Aorta (tissue), 5 donors: ENCODE data around the gene USP49. TPM values are rescaled to one million over a fixed set of nuclear protein-coding genes. Genes with fewer than 3 reads are reported as not detected.

Experiments
- ATAC-seq: fragments of 200-7000 bp; cut with Tn5 transposase; one replicate; pipeline ENCODE4 v1.9.1; 2022; ENCODE audit warnings: moderate library complexity; ENCODE audit not compliant: low FRiP score
- DNase-seq, 2 donors: peaks; one replicate each; pipeline ENCODE4 v3.0.0-alpha.2; 2020
- H3K27ac ChIP-seq, 2 donors: one replicate each; pipeline ENCODE4 v1.5.1; 2013; ENCODE audit warnings: low read length in 2 of 2, mild to moderate bottlenecking in 2 of 2, moderate library complexity in 2 of 2, control low read depth in 1 of 2, inconsistent platforms in 1 of 2, low read depth in 1 of 2
- H3K27me3 ChIP-seq, 2 donors: one replicate each; pipeline ENCODE4 v1.6.1; 2013; ENCODE audit warnings: control low read depth in 1 of 2, low read length in 1 of 2, mild to moderate bottlenecking in 1 of 2, moderate library complexity in 1 of 2; ENCODE audit not compliant: insufficient read depth in 2 of 2, control insufficient read depth in 1 of 2
- H3K36me3 ChIP-seq, 2 donors: one replicate each; pipeline ENCODE4 v1.6.1; 2013; ENCODE audit warnings: control low read depth in 1 of 2, low read length in 1 of 2, mild to moderate bottlenecking in 1 of 2; ENCODE audit not compliant: insufficient read depth in 2 of 2, control insufficient read depth in 1 of 2
- H3K4me1 ChIP-seq, 2 donors: one replicate each; pipeline ENCODE4 v1.6.1; 2013; ENCODE audit warnings: low read length in 2 of 2, control low read depth in 1 of 2, mild to moderate bottlenecking in 1 of 2, moderate library complexity in 1 of 2; ENCODE audit not compliant: insufficient read depth in 2 of 2, control insufficient read depth in 1 of 2
- H3K4me3 ChIP-seq, 2 donors: one replicate each; pipeline ENCODE4 v1.5.1; 2013; ENCODE audit warnings: low read length in 2 of 2, control low read depth in 1 of 2, mild to moderate bottlenecking in 1 of 2
- H3K9me3 ChIP-seq: one replicate; pipeline ENCODE4 v1.6.1; 2013; ENCODE audit warnings: mild to moderate bottlenecking, low read length; ENCODE audit not compliant: control insufficient read depth
- WGBS, 2 donors: extraction: QIAGEN DNeasy Blood & Tissue Kit; methylation state at CpG; one replicate each; pipeline ENCODE4 v1.1.7; 2013; 5-methylcytosine and 5-hydroxymethylcytosine counted together
- intact Hi-C, 2 donors: fragments of 100-400 bp; cut with DNase I; formaldehyde crosslinking; loops; one replicate each; pipeline versions ENCODE4 v1.14.2 to v1.15.0; 2022
- polyA plus RNA-seq, 2 donors: library from polyadenylated mRNA; stranded (reverse); fragments of 200-250 nt; gene quantifications; one replicate each; pipeline ENCODE4 v1.2.3, GENCODE V29; 2013
- total RNA-seq, 2 donors: library from RNA; stranded (reverse); fragmentation: NEBNext Ultra II Directional; extraction: Animal tissue kit (Norgen Biotek cat#: 25700); gene quantifications; one replicate each; pipeline ENCODE4 v1.2.1, GENCODE V29; 2021
- donor health status: healthy with polysubstance abuse.
- donor health status: Bipolar disorder and iron deficiency.
- donor health status: DM: no; HTN: no; CAD: no.
- donor health status: DM: no; HTN: no; CAD: no.
- donor health status: DM: yes; HTN: yes; CAD: no.

Gene USP49
- total and polyA plus RNA-seq, 4 donors, result 1.3 to 5.3 (median 1.9) TPM

DNA sequence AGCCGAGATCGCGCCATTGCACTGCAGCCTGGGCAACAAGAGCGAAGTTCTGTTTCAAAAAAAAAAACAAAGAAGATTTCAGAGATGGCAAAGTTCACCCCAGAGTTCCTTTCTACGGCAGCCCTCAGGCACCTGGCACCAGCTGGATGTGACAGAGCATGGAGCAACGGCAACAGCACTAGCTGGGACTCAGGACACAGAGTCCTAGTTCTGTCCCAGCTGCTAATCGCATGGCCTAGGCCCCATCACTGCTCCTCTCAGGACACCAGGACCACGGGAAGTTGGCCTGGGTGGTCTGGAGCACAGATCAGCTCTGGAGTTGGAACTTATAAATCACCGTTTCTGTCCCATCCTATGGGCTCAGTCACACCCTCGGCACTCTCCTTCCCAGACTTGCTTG lies 149.1 kb downstream of the USP49 start:
- Histone ChIP-seq H3K9me3 (no peaks in the 10 kb centered on the region), H3K4me3 (no peak overlapping the region), H3K27me3 (no peaks in the 10 kb centered on the region), H3K4me1 (no peaks in the 10 kb centered on the region), H3K27ac (no peak overlapping the region), H3K36me3 (no peaks in the 10 kb centered on the region)
- intact Hi-C loops, result no loop called here
- ATAC-seq (no peak), DNase-seq (peak in 1 of 2 donors; percentile 2)
- WGBS, 2 donors, result 91 to 92% methylated on average over 10 of the region's 10 CpGs

- Histone ChIP-seq H3K4me3 (no peak overlapping the region), H3K27ac (no peak overlapping the region), H3K4me1 (no peaks in the 10 kb centered on the region), H3K27me3 (no peaks in the 10 kb centered on the region), H3K9me3 (no peaks in the 10 kb centered on the region), H3K36me3 (no peaks in the 10 kb centered on the region)
- ATAC-seq (no peak), DNase-seq (peak in 1 of 2 donors; percentile 26)
- intact Hi-C loops, result no loop called here
- WGBS, 2 donors, result 86 to 87% methylated on average over 7 of the region's 7 CpGs
Measured at GRCh38 chr6:41744236-41744787, 150.9 kb downstream of the USP49 start.

DNA sequence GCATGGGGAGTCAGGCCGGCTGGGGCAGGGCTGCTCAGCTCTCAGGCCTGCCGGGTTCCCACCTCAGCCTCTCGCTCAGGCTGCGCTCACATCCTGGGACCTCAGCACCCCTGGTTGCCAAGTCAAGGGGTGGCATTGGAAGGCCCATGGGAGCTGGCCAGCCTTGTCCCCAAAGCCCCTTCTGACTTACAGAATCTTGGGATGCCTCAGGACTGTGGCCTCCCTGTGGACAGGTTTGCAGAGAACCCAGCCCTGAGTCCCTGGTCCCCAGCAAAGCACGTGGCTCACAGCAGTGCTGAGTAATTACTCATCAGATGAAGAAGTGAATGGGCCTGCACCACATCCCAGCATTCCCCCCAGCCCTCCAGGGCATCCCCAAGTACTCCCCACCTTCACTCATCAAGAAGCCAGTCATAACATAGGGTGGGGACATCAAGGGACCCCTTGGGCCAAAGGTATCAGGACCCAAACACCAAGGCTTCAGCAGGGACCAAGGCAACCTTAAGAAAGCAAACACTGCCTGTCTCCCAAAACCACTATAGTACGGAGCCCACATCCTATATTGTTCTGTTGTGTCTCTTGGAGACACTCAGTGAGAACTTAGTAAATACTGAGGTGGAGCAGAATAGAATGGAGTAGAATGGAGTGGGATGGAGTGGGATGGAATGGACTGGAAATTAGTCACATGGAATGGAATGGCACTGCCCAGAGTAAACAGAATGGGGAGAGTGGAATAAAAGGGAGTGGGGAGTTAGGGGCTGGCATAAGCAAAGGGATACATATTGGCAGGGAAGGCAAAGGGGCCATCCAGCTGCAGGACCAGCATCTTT lies 151.6 kb downstream of the USP49 start:
- Histone ChIP-seq H3K36me3 (no peaks in the 10 kb centered on the region), H3K27ac (no peak overlapping the region), H3K9me3 (no peaks in the 10 kb centered on the region), H3K4me1 (no peaks in the 10 kb centered on the region), H3K4me3 (no peak overlapping the region), H3K27me3 (no peaks in the 10 kb centered on the region)
- WGBS, 2 donors, result 86 to 90% methylated on average over 6 of the region's 6 CpGs
- ATAC-seq (no peak), DNase-seq (peak in 1 of 2 donors; percentile 30)
- intact Hi-C loops, result no loop called here

DNA sequence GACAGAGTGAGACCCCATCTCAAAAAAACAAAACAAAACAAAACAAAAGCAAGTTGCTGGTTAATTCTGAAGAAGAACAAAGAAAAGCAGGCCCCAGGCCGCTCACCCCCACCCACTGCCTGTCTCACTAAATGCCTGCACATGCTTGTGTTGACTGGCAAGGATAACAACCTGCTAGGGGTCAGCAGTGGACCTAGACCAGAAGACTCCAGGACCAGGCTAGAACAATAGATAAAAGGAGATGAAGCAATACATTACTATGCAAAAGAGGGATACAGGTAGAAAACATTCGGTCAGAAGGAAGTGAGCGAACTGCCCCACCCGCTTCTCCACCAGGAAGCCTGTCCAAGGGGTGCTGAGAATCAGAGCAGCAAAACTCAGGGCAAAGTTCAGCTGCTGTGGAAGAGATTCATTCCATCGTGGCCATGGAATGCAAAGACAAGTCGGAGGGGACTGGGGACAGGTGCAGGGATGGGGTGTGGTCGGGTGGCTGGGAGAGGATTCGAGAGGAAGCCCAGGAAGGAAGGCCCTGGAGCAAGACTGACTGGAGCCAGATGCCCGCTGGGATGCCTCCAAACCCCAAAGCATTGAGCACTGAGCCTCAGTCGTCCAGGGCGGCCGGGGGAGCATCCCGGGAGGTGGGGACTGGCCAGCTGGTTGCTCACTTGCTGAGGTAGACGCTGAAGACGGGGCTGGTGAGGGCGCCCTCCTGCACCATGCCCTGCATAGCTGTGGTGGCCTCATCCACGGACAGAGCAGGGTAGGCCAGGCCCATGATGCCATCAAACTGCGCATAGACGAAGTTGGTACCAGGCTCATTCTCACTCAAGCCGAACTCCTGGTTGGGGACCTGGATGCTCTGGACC lies 153.3 kb downstream of the USP49 start:
- no peaks in the 10 kb centered on the region for H3K9me3 ChIP-seq
- intact Hi-C loops, result no loop called here
- no peaks in the 10 kb centered on the region for H3K4me1 ChIP-seq
- H3K36me3 ChIP-seq, result no peaks in the 10 kb centered on the region
- WGBS, 2 donors, result 89 to 92% methylated on average over 20 of the region's 20 CpGs
- H3K4me3 ChIP-seq, result no peak overlapping the region
- peak in 1 of 2 donors; percentile 32 for DNase-seq
- no peaks in the 10 kb centered on the region for H3K27me3 ChIP-seq
- no peak overlapping the region for H3K27ac ChIP-seq
- ATAC-seq, result no peak

DNA sequence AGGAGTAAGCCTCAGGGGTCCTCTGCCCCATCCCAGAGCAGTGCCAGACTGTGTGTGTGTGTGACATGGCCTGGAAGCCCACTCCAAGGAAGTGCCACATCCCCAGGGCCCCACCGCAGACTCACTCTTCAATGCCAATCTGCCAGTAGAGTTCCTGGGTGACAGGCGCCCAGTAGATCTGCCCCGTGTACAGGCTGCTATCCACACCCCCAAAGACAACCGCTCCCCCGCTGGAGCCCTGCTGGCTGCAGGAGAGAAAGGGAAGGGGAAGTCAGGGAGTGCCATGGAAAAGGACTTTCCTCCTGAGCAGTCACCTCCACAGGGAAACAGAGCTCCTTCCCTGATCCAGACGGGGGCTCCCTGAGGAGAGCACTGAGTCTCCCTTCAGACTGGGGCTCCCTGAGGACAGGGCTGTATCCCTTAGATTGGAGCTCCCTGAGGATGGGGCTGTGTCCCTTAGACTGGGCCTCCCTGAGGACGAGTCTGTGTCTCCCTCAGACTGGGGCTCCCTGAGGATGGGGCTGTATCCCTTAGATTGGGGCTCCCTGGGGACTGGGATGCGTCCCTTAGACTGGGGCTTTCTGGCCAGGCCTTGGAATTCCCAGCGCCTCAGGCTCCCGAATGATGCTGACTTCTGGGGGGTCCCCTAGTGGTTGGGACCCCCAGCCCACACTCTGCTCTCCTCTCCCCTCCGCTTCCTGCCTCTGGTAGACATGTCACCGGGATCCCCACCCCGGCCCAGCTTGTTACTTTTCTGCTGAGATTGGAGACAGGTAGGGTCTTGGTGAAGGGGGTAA lies 154.6 kb downstream of the USP49 start:
- peak in 1 of 2 donors; percentile 32 for DNase-seq
- no peak overlapping the region for H3K4me3 ChIP-seq
- no peaks in the 10 kb centered on the region for H3K9me3 ChIP-seq
- H3K27ac ChIP-seq, result no peak overlapping the region
- no peaks in the 10 kb centered on the region for H3K36me3 ChIP-seq
- intact Hi-C loops, result no loop called here
- no peak for ATAC-seq
- H3K27me3 ChIP-seq, result no peaks in the 10 kb centered on the region
- 90% methylated on average over 13 of the region's 13 CpGs for WGBS, 2 donors
- H3K4me1 ChIP-seq, result no peaks in the 10 kb centered on the region

Other genes with a start within 250 kb of the USP49 start
- 10 to 100 TPM; 22.2 to 32.1 TPM for gene TFEB, start 159.8 kb downstream of the USP49 start, total RNA-seq
- 10 to 100 TPM in 1 of 2 donors, 1 to 10 TPM in 1; 7.3 to 20.9 TPM for gene TFEB, start 159.8 kb downstream of the USP49 start, polyA plus RNA-seq
- gene PGC, start 148.0 kb downstream of the USP49 start, total RNA-seq, result under 1 TPM; 0.33 to 0.65 TPM
- 1 to 10 TPM; 1.1 to 2.5 TPM for gene PGC, start 148.0 kb downstream of the USP49 start, polyA plus RNA-seq
- 1 to 10 TPM; 3.7 to 5.4 TPM for gene FRS3, start 115.5 kb downstream of the USP49 start, total RNA-seq
- 10 to 100 TPM in 1 of 2 donors, 1 to 10 TPM in 1; 1.0 to 16.2 TPM for gene FRS3, start 115.5 kb downstream of the USP49 start, polyA plus RNA-seq
- 1 to 10 TPM; 3.5 to 8.8 TPM for gene PRICKLE4, start 114.6 kb downstream of the USP49 start, total RNA-seq
- 1 to 10 TPM in 1 of 2 donors, under 1 TPM in 1; 0.61 to 1.5 TPM for gene PRICKLE4, start 114.6 kb downstream of the USP49 start, polyA plus RNA-seq
- gene TOMM6, start 107.7 kb downstream of the USP49 start, total RNA-seq, result 10 to 100 TPM; 74.8 to 75.5 TPM
- 100 to 1,000 TPM; 213 to 236 TPM for gene TOMM6, start 107.7 kb downstream of the USP49 start, polyA plus RNA-seq
- gene MED20, start 25.8 kb upstream of the USP49 start, total RNA-seq, result 10 to 100 TPM; 11.7 to 16.1 TPM
- gene MED20, start 25.8 kb upstream of the USP49 start, polyA plus RNA-seq, result 1 to 10 TPM; 6.1 to 7.5 TPM
- 10 to 100 TPM in 1 of 2 donors, 1 to 10 TPM in 1; 9.7 to 12.0 TPM for gene BYSL, start 26.1 kb upstream of the USP49 start, total RNA-seq
- gene BYSL, start 26.1 kb upstream of the USP49 start, polyA plus RNA-seq, result 1 to 10 TPM; 3.4 to 5.6 TPM
- gene CCND3, start 46.4 kb upstream of the USP49 start, total RNA-seq, result 10 to 100 TPM; 47.8 to 51.4 TPM
- gene CCND3, start 46.4 kb upstream of the USP49 start, polyA plus RNA-seq, result 10 to 100 TPM; 45.2 to 48.3 TPM
- 10 to 100 TPM; 24.2 to 28.6 TPM for gene TAF8, start 155.1 kb upstream of the USP49 start, total RNA-seq
- gene TAF8, start 155.1 kb upstream of the USP49 start, polyA plus RNA-seq, result 10 to 100 TPM; 14.7 to 15.0 TPM
- 1 to 10 TPM; 1.7 to 3.1 TPM for gene C6orf132, start 247.2 kb upstream of the USP49 start, total RNA-seq
- gene C6orf132, start 247.2 kb upstream of the USP49 start, polyA plus RNA-seq, result 10 to 100 TPM in 1 of 2 donors, under 1 TPM in 1; 0.51 to 30.7 TPM